SK-N-SH treated with all-trans-retinoic acid at 6 μM for 48 hours (cell line): ENCODE measurements around the gene ALX4.

Source experiments
- ATAC-seq: fragments of 200-7000 bp; cut with Tn5 transposase; 3 replicates; pipeline ENCODE4 v1.9.1; 2020; ENCODE audit warnings: mild to moderate bottlenecking, moderate library complexity
- CREB5 ChIP-seq: fragments of 250-450 bp; sonication (Bioruptor Pico); IDR thresholded peaks from 2 replicates; pipeline ENCODE4 v1.5.1; 2020; ENCODE audit warnings: low read depth, mild to moderate bottlenecking, moderate library complexity
- CSDC2 ChIP-seq: fragments of 250-450 bp; sonication (Bioruptor Pico); IDR thresholded peaks from 2 replicates; pipeline ENCODE4 v1.5.0; 2020; ENCODE audit warnings: mild to moderate bottlenecking, moderate library complexity
- GLIS3 ChIP-seq: fragments of 250-450 bp; sonication (Bioruptor Pico); IDR thresholded peaks from 2 replicates; pipeline ENCODE4 v1.5.0; 2020; ENCODE audit warnings: mild to moderate bottlenecking, moderate library complexity
- ISL1 ChIP-seq: fragments of 250-450 bp; sonication (Bioruptor Pico); IDR thresholded peaks from 2 replicates; pipeline ENCODE4 v2.1.2; 2022; ENCODE audit warnings: mild to moderate bottlenecking, moderate library complexity
- PATZ1 ChIP-seq: fragments of 250-450 bp; sonication (Bioruptor Pico); IDR thresholded peaks from 2 replicates; pipeline ENCODE4 v1.8.0; 2020; ENCODE audit warnings: mild to moderate bottlenecking, moderate library complexity, borderline replicate concordance
- POU6F1 ChIP-seq: fragments of 250-450 bp; sonication (Bioruptor Pico); IDR thresholded peaks from 2 replicates; pipeline ENCODE4 v1.8.0; 2021; ENCODE audit warnings: low read depth, mild to moderate bottlenecking, moderate library complexity, borderline replicate concordance
- PPARA ChIP-seq: fragments of 250-450 bp; sonication (Bioruptor Pico); IDR thresholded peaks from 2 replicates; pipeline ENCODE4 v1.5.0; 2020; ENCODE audit warnings: mild to moderate bottlenecking, borderline replicate concordance
- RARB ChIP-seq: fragments of 250-450 bp; sonication (Bioruptor Pico); IDR thresholded peaks from 2 replicates; pipeline ENCODE4 v1.8.0; 2021; ENCODE audit warnings: mild to moderate bottlenecking, moderate library complexity
- SNAI2 ChIP-seq: fragments of 250-450 bp; sonication (Bioruptor Pico); IDR thresholded peaks from 2 replicates; pipeline ENCODE4 v1.5.0; 2020; ENCODE audit warnings: mild to moderate bottlenecking, moderate library complexity
- TCF4 ChIP-seq: fragments of 250-450 bp; sonication (Bioruptor Pico); IDR thresholded peaks from 2 replicates; pipeline ENCODE4 v1.8.0; 2021; ENCODE audit warnings: mild to moderate bottlenecking, moderate library complexity, borderline replicate concordance
- TOX ChIP-seq: fragments of 250-450 bp; sonication (Bioruptor Pico); IDR thresholded peaks from 2 replicates; pipeline ENCODE4 v1.8.0; 2021; ENCODE audit warnings: mild to moderate bottlenecking, moderate library complexity, borderline replicate concordance
- TSHZ2 ChIP-seq: fragments of 250-450 bp; sonication (Bioruptor Pico); IDR thresholded peaks from 2 replicates; pipeline ENCODE4 v1.5.0; 2020; ENCODE audit warnings: mild to moderate bottlenecking, moderate library complexity
- ZC3H10 ChIP-seq: fragments of 250-450 bp; sonication (Bioruptor Pico); IDR thresholded peaks from 2 replicates; pipeline ENCODE4 v1.5.1; 2021; ENCODE audit warnings: mild to moderate bottlenecking, moderate library complexity
- ZFP3 ChIP-seq: fragments of 250-450 bp; sonication (Bioruptor Pico); IDR thresholded peaks from 2 replicates; pipeline ENCODE4 v1.5.0; 2020; ENCODE audit warnings: mild to moderate bottlenecking, moderate library complexity
- ZNF70 ChIP-seq: fragments of 450-650 bp; formaldehyde crosslinking; IDR thresholded peaks from 2 replicates; pipeline ENCODE4 v1.5.0; 2020; ENCODE audit warnings: mild to moderate bottlenecking, moderate library complexity
- ZNF8 ChIP-seq: fragments of 450-650 bp; formaldehyde crosslinking; IDR thresholded peaks from 2 replicates; pipeline ENCODE4 v1.5.0; 2020; ENCODE audit warnings: mild to moderate bottlenecking, moderate library complexity

The ALX4 gene

GRCh38 chr11:44338026-44338425 is 28.1 kb upstream of the ALX4 start (continued):
- TF ChIP-seq PATZ1 (CRISPR knock-in tag) (no peak), ZFP3 (CRISPR knock-in tag) (no peak), ZC3H10 (no peak), TOX (CRISPR knock-in tag) (no peak), TSHZ2 (no peak), CSDC2 (CRISPR knock-in tag) (no peak)

- no peak for ATAC-seq
- TF ChIP-seq POU6F1 (CRISPR knock-in tag) = no peak
- TF ChIP-seq TOX (CRISPR knock-in tag) = no peak
- TF ChIP-seq CSDC2 (CRISPR knock-in tag) = no peak
- TF ChIP-seq CREB5 (CRISPR knock-in tag) = no peak
- TF ChIP-seq ZNF8 (CRISPR knock-in tag) = no peak
- TF ChIP-seq ZFP3 (CRISPR knock-in tag) = no peak
- no peak for TF ChIP-seq ZNF70 (CRISPR knock-in tag)
- no peak for TF ChIP-seq TCF4 (CRISPR knock-in tag)
- TF ChIP-seq RARB (CRISPR knock-in tag) = no peak
- no peak for TF ChIP-seq PATZ1 (CRISPR knock-in tag)
- TF ChIP-seq ISL1 (CRISPR knock-in tag) = no peak
- TF ChIP-seq GLIS3 (CRISPR knock-in tag) = no peak
- no peak for TF ChIP-seq ZC3H10
- no peak for TF ChIP-seq PPARA
- no peak for TF ChIP-seq SNAI2
Observed at GRCh38 chr11:44335919-44336318, 26.0 kb upstream of the ALX4 start.

DNA sequence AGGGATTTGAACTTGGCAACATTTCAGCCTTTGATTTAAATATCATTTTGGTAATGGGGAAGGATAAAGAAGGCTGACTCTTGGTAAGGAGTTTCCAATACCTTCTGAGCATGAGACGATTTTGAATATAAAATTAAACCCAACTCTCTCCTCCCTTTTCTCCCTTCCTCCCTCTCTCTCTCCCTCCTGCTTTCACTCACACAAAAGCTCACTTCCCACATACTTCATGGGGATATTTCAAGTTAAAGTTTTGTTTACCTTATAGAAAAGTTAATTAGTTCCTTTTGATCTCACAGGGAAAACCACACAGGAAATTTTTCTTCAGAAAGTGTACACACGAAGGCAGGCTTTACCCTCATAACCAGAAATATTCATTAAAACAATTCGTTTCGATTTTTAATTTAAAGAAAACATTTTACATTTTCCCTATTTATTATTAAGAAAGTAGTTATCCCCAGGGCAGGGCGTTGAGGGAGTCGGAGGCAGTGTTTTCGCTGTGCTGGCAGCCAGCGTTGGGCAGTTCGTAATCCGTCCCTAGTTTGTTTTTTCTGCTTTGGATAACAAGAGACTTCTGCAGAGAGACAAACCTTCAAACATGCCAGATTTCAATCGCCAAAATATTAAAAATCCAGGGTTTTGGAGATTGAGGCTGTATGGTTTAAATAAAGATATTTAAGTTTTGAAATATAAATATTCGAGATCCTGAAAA is 25.3 kb upstream of the ALX4 start:
- no peak for TF ChIP-seq GLIS3 (CRISPR knock-in tag)
- no peak for TF ChIP-seq ZC3H10
- no peak for TF ChIP-seq CSDC2 (CRISPR knock-in tag)
- no peak for TF ChIP-seq TSHZ2
- no peak for ATAC-seq
